Osteoblast (primary cell): ENCODE measurements around the gene RBM10. TPM values are rescaled to one million over a fixed set of nuclear protein-coding genes. Genes with fewer than 3 reads are reported as not detected.

Source experiments
- DNase-seq: peaks from one replicate; pipeline ENCODE4 v3.0.0; 2011; ENCODE audit warnings: low spot score, mixed read lengths; ENCODE audit not compliant: insufficient read length; ENCODE audit errors: missing footprints
- H2AFZ ChIP-seq: 2 replicates; pipeline ENCODE4 v1.6.0; 2011; ENCODE audit warnings: mild to moderate bottlenecking, low read length
- H3K27ac ChIP-seq: 2 replicates; pipeline ENCODE4 v1.5.1; 2011; ENCODE audit warnings: mild to moderate bottlenecking, low read depth, low read length, moderate library complexity
- H3K27me3 ChIP-seq: 2 replicates; pipeline ENCODE4 v1.6.0; 2012; ENCODE audit warnings: mild to moderate bottlenecking, control low read depth, inconsistent platforms, low read length, moderate library complexity; ENCODE audit not compliant: insufficient read depth
- H3K36me3 ChIP-seq: 2 replicates; pipeline ENCODE4 v1.5.1; 2011; ENCODE audit warnings: mild to moderate bottlenecking, low read length, control low read depth, moderate library complexity; ENCODE audit not compliant: insufficient read depth
- H3K4me1 ChIP-seq: 2 replicates; pipeline ENCODE4 v1.5.1; 2011; ENCODE audit warnings: mild to moderate bottlenecking, low read length, control low read depth, moderate library complexity; ENCODE audit not compliant: insufficient read depth
- H3K4me2 ChIP-seq: 2 replicates; pipeline ENCODE4 v1.6.0; 2011; ENCODE audit warnings: mild to moderate bottlenecking, low read length; ENCODE audit not compliant: insufficient read depth
- H3K4me3 ChIP-seq: fragments of 200-600 bp; sonication (generic); 3 replicates; pipeline ENCODE4 v1.5.1; 2012; ENCODE audit warnings: mild to moderate bottlenecking, low read length, inconsistent platforms; ENCODE audit not compliant: insufficient read depth
- H3K79me2 ChIP-seq: 2 replicates; pipeline ENCODE4 v1.6.0; 2012; ENCODE audit warnings: mild to moderate bottlenecking, low read length, control low read depth, inconsistent platforms; ENCODE audit not compliant: insufficient read depth
- H3K9me3 ChIP-seq: 2 replicates; pipeline ENCODE4 v1.5.1; 2011; ENCODE audit warnings: low read depth, low read length, control low read depth
- H4K20me1 ChIP-seq: 2 replicates; pipeline ENCODE4 v1.6.0; 2012; ENCODE audit warnings: mild to moderate bottlenecking, low read length, control low read depth; ENCODE audit not compliant: insufficient read depth
- CTCF ChIP-seq: IDR thresholded peaks from 2 replicates; pipeline ENCODE4 v1.5.1; 2011; ENCODE audit warnings: mild to moderate bottlenecking, low read depth, low read length, moderate library complexity; ENCODE audit errors: extremely low read depth
- total RNA-seq: library from RNA; depleted of rRNA; stranded (reverse); fragments of >200 nt; gene quantifications from 2 replicates; pipeline ENCODE4 v1.2.3, GENCODE V29; 2012

The RBM10 gene
- total RNA-seq, 1 donor: 32.9 TPM

- Histone ChIP-seq H2AFZ (no peak overlapping the region), H3K79me2 (no peaks in the 10 kb centered on the region), H3K4me1 (peaks cover 15% of the 10 kb centered on the region), H3K27me3 (no peaks in the 10 kb centered on the region), H3K4me2 (no peak overlapping the region), H3K36me3 (peaks cover 84% of the 10 kb centered on the region), H3K27ac (no peak overlapping the region), H3K9me3 (no peaks in the 10 kb centered on the region), H3K4me3 (no peak overlapping the region), H4K20me1 (peaks cover 62% of the 10 kb centered on the region)
- DNase-seq: no peak
- no peak for TF ChIP-seq CTCF
Measured at GRCh38 chrX:47212381-47213293, 67.6 kb downstream of the RBM10 start.

GRCh38 chrX:47214435-47215077, 69.5 kb downstream of the RBM10 start:
- TF ChIP-seq CTCF: no peak
- peaks cover 68% of the 10 kb centered on the region for H3K36me3 ChIP-seq

GRCh38 chrX:47215291-47215900, 70.4 kb downstream of the RBM10 start:
- Histone ChIP-seq H4K20me1 (peaks cover 63% of the 10 kb centered on the region), H3K4me1 (peaks cover 29% of the 10 kb centered on the region), H3K79me2 (peaks cover 22% of the 10 kb centered on the region), H3K4me3 (no peak overlapping the region), H3K27ac (no peak overlapping the region), H3K9me3 (no peaks in the 10 kb centered on the region), H3K27me3 (no peaks in the 10 kb centered on the region), H3K4me2 (no peak overlapping the region), H2AFZ (no peak overlapping the region), H3K36me3 (peaks cover 59% of the 10 kb centered on the region)
- no peak for TF ChIP-seq CTCF
- no peak for DNase-seq

More at GRCh38 chrX:47214435-47215077, 69.5 kb downstream of the RBM10 start:
- peaks cover 21% of the 10 kb centered on the region for H3K4me1 ChIP-seq
- DNase-seq: peak; percentile 54
- H3K27me3 ChIP-seq: no peaks in the 10 kb centered on the region
- no peak overlapping the region for H3K27ac ChIP-seq
- no peak overlapping the region for H3K4me2 ChIP-seq
- H2AFZ ChIP-seq: no peak overlapping the region
- H3K79me2 ChIP-seq: peaks cover 13% of the 10 kb centered on the region
- peaks cover 62% of the 10 kb centered on the region for H4K20me1 ChIP-seq
- no peaks in the 10 kb centered on the region for H3K9me3 ChIP-seq
- H3K4me3 ChIP-seq: no peak overlapping the region
